Activated gamma-delta T cell treated with Interleukin-2 at 50 U/mL for 16 hours (primary cell): ENCODE data around the gene KCND2.

Experiments
- DNase-seq: peaks from one replicate; pipeline ENCODE4 v3.0.0-alpha.2; 2020

KCND2 gene

DNA sequence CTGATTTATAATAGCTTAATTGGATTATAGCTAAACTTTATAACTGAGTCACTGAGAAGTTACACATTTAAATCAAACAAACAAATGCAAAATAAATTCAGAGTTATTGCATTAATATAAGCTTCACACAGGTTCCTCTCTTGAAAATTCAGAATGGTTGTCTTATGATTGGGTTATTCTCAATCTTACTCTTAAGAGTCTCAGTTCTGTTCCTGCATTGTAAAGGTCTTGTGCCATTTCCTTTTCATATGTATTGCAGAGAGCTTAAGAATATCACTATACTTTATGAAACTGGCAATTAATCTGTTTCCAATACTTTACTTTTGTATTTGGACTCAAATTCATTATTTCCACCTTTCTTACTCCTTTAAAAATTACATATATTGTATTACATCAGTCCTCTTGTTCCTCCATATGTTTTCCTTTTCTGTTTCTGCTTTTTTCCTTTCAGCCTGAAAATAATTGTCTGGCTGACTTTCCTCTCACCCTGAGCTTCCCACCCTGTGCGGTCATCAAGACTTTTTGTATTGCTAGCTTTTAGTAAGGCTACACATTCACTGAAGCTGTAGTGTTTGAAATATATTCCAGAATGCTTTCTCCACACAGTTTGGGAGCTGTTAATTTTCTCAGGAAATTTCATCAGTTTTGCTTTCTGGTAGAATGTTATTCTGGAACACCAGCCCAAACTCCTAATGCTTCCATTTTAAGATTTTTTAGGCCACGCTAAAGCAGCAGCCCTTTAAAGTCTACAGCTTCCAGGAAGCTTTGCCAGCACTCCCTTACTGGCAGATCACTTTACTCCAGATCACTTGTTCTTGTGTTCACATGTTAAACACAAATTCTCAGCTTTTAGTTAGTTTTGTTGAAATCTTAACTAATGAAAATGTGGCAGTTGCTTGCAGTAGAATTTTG lies 139.4 kb downstream of the KCND2 start:
- DNase-seq, result no peak

DNA sequence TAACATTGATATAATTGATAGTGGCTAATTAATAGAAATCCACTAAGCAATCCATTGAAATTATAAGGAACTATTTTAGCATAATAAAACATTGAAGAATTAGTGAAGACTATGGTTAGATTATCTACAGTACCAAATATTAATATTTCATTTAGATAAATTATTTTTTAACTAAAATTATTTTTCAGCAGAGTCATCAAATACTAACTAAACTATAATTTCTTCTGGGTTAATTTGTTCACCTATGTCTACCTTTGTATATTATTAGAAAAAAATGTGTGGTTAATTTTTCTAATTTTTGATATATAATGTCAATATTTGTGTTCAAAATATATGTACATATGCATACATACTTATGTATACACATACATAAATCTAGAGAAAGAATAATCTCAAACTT lies 140.2 kb downstream of the KCND2 start:
- DNase-seq, result no peak

DNA sequence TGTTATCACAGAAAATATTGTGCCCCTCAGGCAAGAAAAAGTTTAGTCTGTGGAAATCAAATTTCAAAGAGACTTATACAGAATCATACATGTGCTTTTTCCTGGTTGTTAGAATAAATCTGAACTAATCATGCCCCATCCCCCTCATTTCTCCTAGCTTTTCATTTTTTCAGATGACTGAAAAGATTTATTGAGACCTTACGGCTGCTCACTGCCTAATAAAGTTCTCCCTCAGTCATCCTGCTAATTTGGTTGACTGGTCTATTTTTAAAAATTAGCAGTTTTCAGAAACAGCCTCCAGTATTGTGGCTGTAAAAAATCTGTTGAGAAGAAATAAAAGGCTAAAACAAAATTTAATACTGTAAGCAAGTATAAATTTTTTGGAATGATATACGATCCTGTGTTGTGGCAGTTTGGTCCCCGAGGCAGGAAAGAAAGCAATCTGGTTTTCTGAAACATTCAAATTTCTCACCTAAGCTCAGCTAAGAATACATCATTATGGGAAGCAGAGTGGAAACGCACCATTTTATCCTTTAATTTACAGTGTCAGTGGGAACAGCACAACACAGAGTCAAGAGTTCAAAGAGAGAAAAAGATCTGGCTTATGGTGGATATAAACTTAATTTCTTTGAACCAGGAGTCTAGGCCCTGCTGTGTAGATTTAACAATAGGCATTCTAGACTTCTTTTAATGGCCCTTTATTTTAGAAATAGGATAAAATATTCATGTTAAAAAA lies 144.4 kb downstream of the KCND2 start:
- no peak for DNase-seq

DNA sequence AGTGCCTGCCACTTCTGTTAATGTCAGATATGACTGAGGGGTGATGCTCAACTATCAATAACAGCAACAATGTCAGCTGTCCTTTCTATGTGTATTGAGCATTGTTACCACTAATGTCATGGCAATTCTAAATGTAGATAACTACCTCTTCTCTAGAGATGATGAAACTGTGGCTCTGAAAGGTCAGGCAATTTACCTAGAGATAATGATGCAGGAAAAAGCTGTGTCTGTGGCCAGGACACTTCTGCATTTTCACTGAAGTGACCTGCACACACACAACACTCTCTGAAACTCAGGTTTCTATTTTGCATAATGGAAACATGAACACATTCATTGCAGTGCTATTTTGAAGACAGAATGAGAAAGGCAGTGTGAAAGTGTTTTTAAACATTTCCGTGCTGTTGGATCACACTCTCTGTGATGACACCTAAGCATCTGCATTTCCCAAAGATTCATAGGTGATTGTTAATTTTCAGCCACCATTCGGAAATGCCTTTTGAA lies 148.2 kb downstream of the KCND2 start:
- no peak for DNase-seq

DNA sequence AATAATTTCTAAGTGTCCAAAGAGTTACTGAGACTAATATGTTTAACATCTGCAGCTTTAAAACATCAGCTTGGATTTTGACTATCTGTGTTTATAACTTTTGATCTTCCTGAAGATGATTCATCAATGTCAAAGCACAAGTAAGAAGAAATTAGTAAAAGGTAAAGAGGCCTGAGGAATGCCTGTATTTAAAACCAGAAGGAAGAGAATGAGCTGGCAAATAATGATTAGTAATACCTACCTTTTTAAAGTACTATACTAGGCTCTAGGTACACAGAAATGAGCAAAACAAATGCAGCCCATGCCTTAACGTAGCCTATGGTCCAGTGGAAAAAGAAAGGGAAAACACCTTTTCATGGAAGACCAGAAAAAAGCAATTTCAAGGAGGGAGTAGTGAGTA lies 158.0 kb downstream of the KCND2 start:
- DNase-seq, result no peak

DNA sequence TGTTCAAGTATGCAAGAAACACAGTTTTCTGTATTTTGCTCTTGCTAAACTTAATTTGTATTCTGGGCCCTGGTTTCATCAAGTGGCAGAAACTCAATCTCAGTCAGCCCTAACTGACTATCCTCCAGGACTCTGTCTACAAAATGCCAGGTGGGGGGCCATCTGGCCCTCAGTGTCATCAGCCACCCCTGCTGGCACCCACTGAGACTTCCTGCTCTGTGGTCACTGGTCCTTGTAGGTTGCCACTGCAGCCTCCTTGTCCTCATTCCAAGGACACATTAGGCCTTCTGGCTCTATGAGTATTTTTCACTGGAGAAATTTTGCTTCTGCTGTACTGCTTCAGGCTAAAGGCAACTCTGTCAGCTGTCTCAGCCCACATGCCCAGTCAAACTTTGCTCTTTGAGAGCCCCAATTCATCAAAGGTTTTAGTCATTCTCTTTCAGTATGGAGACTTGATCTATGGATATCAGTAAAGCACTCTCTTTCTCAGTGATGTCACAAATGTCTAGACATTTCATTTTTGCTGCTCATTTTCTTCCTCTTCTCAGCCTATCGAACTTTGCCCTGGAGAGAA lies 163.6 kb downstream of the KCND2 start:
- no peak for DNase-seq

DNA sequence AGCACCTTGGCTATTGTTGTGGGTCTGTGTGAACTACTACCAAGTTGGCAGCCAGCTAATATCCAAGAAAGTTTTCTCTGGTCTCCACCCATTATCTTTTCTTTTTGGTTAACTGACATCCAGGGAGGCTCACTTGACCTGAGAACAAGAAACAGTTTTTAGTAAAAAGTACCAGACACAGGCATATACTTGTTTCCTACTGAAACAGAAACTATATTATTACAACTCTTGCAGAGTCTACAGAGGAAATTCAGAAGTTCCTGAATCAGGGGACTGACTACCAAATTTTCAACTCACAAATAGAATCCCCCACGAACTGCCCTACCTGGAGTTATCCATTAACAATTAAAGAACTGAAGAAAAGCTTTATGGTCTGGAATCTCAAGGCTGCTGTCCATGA lies 168.9 kb downstream of the KCND2 start:
- DNase-seq, result no peak

DNA sequence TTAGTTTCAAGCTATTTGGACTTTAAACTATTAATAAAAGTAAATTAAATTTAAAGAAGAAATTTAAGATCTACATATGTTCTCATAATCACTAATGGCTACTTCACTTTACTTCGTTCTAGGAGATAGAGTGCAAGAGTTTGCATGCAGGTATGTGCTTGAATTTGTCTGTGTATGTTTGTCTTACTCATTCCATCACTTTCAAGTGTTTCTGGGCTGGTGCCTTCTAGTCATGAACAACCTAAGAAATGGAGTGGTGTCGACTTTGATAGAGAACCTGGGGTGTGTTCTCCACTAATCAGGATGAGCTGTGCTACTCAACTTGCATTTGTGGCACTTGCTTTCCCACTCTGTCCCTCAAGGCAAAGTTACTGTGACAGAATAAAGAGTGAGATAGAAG lies 169.9 kb downstream of the KCND2 start:
- DNase-seq, result no peak

DNA sequence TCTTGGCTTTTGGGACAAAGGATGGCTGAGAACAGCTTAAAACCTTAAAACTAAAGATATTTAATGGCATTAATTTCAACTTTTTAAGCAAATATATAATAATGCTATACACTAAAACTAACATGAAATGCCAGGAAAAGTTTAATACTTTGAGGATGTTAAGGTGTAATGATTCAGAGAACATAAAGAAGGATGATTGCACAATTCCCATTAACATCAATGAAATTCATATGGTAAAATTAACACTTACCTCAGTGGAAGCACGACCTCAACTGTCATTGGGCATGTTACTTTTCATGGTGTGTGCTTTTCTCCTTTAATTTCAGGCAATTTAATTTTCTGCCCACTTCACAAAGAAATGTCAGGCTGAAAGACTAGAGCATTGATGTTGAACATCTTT lies 171.7 kb downstream of the KCND2 start:
- no peak for DNase-seq

DNA sequence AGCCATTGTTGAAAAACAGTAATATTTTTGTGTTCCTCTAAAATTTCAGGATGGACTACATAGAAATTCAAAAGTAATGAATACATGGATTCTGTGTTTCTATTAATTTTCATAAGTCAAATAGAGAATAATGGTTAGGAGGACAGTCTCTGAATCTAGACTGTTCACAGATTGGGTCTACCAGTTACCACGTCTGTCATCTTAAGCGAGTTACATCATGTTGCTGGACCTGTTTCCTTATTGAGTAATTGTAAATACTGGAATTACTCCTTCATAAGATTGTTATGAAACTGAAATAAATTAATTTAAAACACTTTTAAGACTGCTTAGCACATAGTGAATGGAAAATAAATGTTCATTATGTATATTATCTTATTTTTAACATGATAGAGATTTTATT lies 172.3 kb downstream of the KCND2 start:
- no peak for DNase-seq

DNA sequence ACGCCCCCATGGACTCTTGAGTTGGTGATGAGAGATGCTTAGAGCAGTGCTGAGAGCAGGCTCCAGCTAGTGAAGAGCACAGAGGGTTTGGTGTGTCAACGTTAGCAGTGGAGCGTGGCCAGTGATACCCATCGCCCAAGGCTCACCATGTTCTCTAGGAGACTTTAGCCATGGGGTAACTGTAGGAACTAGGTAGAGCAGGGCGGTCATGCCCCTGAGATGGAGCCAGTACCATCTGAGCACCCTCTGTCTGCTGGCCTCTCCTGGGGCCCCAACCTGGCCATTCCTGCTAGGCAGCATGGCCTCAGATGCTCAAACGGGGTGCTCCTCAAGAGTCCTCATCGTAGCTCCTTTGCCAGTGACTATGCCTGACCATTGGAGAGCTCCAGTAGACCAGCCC lies 179.7 kb downstream of the KCND2 start:
- DNase-seq, result no peak

DNA sequence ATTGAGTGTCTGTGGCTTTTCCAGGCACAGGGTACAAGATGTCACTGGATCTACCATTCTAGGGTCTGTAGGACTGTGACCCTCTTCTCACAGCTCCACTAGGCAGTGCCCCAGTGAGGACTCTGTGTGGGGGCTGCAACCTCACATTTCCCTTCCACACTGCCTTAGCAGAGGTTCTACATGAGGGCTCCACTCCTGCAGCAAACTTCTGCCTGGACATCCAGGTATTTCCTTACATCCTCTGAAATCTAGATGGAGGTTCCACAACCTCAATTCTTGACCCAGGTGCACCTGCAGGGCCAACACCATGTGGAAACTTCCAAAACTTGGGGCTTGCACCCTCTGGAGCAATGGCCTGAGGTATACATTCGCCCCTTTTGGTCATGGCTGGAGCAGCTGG lies 183.7 kb downstream of the KCND2 start:
- DNase-seq, result no peak

DNA sequence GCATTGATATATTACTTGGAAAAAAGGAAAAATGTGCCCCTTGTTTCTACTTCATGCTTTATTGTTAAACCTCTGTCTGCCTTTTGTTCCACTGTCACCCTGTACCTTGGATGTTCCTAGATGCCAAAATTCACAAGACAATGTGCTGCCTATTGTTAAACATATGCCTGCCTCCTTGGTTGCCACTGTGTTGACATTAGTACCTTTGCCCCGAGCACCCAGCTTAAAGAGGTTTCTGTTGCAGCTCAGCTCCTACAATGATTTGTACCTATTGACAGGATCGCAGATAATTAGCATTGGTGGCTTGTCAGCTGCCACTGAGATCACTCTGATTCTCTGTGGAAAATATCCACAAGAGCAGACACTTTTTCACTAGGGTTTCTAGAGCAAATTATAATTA lies 188.0 kb downstream of the KCND2 start:
- no peak for DNase-seq

DNA sequence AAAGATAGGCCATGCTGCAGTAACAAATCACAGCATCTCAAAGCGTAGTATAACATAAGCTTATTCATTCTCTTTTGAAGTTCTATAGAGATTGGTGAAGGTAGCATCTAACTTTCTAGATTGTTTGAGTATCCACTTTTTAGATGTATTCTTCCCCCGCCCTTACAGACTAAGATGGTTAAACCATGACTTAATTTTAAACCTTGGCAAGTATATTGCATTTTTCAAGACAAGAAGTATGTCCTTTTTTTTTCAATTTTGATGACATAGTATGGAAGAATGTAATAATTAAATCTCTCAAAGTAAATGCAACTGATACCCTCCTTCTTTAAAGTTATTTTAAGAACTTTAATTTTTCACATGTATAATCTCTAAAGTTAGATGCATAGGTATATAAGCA lies 190.0 kb downstream of the KCND2 start:
- no peak for DNase-seq

DNA sequence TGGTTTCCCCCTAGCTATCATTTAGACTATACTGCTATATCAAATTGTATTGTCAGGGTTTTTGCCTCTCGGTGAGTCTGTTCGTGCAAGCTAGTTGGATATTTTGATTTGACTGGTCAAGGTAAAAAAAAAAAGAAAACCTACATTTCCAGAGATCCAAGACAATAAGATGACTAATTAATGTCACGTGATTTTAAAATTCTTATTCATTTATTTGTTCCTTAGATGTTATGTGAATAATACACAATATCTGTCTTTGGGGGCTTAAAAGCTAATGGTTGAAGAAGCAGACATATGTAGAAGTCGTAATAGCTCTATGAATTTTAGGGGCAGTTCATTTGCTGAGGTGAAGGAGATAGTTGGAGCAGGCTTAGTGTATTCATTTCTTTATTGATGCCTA lies 191.1 kb downstream of the KCND2 start:
- no peak for DNase-seq

DNA sequence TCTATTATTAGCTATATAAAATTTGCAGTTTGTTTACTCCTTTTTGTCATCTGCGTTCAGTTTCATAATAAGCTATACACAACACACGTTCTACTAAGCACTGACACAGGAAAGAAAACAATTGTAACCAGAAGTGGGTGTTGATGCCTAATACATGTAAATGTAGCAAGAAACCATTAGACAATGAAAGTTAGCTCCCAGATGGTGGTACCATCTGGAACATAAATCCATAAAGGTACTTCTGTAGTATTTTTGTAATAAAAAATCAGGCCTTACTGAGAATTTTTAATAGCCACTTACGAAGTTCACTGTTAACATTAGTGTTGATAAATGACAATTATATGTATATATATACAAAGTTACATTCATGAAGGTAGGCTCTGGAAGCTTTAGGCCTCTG lies 194.7 kb downstream of the KCND2 start:
- no peak for DNase-seq

DNA sequence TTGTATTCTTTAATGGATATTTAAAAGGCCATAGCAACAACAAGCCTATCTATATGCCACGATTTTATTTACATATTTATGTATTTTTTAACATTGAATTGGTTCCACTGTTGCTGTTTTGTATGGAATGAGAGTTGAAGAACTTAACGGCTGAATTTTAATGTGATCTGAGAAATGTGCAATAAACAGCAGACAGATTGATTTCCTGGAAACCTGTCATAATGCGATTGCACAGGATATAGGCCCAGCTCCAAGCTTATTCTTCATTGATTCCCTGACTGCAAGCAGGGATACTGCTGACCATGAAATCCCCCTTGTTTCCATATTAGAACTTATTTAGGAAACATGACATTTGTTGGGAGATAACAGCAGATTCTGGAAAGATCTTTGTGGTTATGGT lies 195.6 kb downstream of the KCND2 start:
- DNase-seq, result no peak

DNA sequence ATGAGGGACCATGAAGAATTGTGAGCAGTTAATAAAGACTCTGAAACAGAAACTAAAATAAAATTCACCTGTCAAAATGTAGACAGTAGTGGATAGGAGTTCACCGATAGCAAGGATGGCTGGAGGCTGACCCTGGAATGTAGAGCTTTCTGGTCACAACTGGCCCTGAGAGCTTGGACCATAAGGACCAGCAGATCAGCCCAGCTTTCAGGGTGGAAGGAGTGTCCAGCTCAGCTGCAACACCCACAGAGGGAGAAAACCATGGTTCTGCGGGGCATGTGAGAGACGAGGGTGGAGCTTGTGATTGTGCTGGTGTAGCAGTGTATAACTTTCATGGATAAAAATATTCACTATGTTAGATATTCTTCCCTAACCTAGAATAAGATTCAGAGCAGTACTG lies 199.9 kb downstream of the KCND2 start:
- no peak for DNase-seq

DNA sequence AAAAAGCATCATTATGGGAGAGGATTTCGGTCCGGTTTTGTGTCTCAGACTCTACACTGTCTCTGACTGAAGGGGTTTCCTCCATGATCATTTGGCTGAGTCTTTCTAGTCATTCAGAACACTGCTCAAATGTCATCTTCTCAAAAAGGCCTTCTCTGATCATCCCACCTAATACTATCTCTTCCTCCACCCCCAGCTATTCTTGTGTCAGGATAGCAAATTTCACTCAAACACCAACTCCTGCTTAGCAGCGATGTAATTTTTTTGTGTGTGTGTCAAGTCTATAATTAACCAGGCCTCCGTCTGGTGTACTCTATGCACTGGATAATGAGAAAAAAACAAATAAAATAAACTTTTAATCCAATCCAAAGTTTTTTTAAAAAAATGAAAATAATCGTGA lies 200.4 kb downstream of the KCND2 start:
- no peak for DNase-seq

DNA sequence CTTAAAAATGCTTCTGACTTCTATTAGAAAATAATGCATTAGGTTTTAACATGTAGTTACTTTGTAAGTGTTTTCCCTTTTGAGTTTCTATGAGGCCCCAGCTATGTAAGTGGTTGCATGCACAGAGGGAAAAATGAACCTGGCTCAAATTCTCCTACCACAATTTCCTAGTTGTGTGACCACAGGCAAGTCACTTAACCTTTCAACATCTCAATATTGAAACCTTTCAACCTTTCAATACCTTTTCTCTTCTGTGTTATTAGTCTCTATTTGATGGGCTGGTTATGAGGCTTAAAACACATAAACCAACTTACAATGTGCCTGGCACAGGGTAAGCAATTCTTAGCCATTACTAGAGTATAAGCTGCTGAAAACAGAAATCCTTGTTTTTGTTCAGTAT lies 203.0 kb downstream of the KCND2 start:
- no peak for DNase-seq

DNA sequence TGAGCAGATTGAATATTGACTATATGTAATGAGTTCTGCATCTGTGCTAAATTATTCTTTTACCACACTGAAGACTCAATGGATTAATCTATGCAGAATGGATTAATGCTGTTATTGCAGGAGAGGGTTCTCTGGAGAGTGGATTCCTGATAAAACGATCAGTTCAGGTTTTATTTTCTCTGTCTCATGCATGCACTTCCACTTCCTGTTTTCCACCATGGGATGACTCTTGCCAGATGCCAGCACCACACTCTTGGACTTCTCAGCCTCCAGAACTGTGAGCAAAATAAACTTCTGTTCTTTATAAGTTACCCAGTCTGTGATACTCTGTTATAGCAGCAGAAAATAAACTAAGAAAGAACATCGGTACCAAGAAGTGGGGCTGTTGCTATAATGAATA lies 207.5 kb downstream of the KCND2 start:
- DNase-seq, result no peak

DNA sequence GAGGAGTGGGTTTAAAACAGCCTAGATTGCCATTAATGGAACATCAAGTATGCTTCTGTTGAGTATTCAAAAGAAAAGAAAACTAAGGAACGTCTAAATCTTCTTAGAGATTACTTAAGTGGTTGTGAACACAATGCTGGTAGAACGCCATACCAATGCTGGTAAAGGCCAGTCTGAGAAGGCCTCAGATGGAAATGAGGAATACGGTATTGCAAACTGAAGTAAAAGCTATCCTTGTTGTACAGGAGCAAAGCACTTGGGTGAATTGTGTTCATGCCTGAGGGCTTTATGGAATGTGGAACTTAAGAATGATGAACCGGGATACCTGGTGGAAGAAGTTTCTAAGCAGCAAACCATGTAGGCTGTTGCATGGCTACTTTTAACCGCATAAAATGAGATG lies 208.0 kb downstream of the KCND2 start:
- no peak for DNase-seq

DNA sequence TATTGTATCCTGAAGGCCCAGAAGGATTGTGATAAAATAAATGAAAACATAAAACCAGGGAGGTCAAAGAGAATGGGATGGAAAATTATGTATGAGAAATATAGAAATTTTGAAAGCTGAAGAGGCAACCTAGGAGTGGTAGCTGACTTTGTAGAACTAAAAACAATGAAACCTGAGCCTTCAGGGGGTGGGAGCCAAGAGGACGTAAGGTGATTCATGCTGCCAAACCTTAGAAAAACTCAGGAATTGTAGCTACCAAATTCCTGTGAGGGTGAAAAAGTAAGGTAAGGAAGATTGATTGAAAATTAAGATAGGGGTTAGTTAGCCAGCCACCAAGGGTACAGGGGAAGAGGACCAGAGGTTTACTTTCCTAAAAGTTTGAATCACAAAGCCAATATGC lies 213.2 kb downstream of the KCND2 start:
- no peak for DNase-seq

DNA sequence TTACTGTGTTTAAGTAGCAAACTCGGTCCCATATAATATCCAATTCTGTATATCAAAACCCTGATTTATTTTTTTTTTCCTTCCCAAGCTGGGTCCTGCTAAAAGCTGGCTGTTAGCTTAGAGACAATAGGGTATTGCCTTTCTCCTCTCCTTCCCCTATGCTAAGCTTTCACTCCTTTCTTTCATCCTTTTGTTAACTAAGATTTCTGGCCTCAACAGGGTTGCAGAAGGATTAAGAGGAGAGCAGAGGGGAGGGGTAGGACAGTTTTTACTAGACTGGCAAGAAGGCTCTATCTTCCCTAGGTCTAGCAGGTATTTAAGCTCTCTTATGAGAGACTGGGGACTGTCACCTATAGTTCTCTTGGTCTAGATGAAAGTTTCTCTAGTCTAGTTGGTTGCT lies 229.2 kb downstream of the KCND2 start:
- no peak for DNase-seq
